Measurements from ENCODE around the gene SOX1.

The SOX1 gene

GRCh38 chr13:112073245-112074138 lies 6.5 kb downstream of the SOX1 start:
- DNase-seq: no peak

- DNase-seq: no peak
Measured at GRCh38 chr13:112074139-112074865, 7.4 kb downstream of the SOX1 start.

- no peak for DNase-seq
Measured at GRCh38 chr13:112077729-112078128, 10.8 kb downstream of the SOX1 start.

GRCh38 chr13:112078216-112078615 lies 11.3 kb downstream of the SOX1 start:
- DNase-seq: no peak

GRCh38 chr13:112078879-112079531 lies 12.1 kb downstream of the SOX1 start:
- DNase-seq: no peak

GRCh38 chr13:112079696-112080095 lies 12.7 kb downstream of the SOX1 start:
- DNase-seq: no peak

- no peak for DNase-seq
Measured at GRCh38 chr13:112083971-112084370, 17.0 kb downstream of the SOX1 start.

GRCh38 chr13:112092453-112092852 lies 25.5 kb downstream of the SOX1 start:
- DNase-seq: no peak

- DNase-seq: no peak
Measured at GRCh38 chr13:112095354-112095753, 28.4 kb downstream of the SOX1 start.

- DNase-seq: no peak
Measured at GRCh38 chr13:112096959-112097358, 30.0 kb downstream of the SOX1 start.

GRCh38 chr13:112097770-112098169 lies 30.8 kb downstream of the SOX1 start:
- DNase-seq: no peak

GRCh38 chr13:112098699-112099098 lies 31.8 kb downstream of the SOX1 start:
- DNase-seq: no peak

GRCh38 chr13:112101360-112101930 lies 34.5 kb downstream of the SOX1 start:
- no peak for DNase-seq

- DNase-seq: no peak
Measured at GRCh38 chr13:112102243-112102642, 35.3 kb downstream of the SOX1 start.

- no peak for DNase-seq
Measured at GRCh38 chr13:112103260-112103838, 36.4 kb downstream of the SOX1 start.

GRCh38 chr13:112103961-112104880 lies 37.3 kb downstream of the SOX1 start:
- DNase-seq: no peak

GRCh38 chr13:112104881-112105234 lies 37.9 kb downstream of the SOX1 start:
- DNase-seq: no peak

- no peak for DNase-seq
Measured at GRCh38 chr13:112105244-112105681, 38.3 kb downstream of the SOX1 start.

- DNase-seq: no peak
Measured at GRCh38 chr13:112105892-112106291, 38.9 kb downstream of the SOX1 start.

- no peak for DNase-seq
Measured at GRCh38 chr13:112106478-112107141, 39.7 kb downstream of the SOX1 start.

- no peak for DNase-seq
Measured at GRCh38 chr13:112107289-112107688, 40.3 kb downstream of the SOX1 start.

Data from bone marrow (tissue), 2 donors.